IPS-18a (cell line): Measurements from ENCODE around the gene NDUFV3.
"Not testable (repeated sequence)": the region's sequence is repeated elsewhere in the genome, so short reads cannot be mapped to it uniquely, and the experiment has no call there.

Experiments used
- H3K27ac ChIP-seq: one replicate; pipeline ENCODE4 v1.5.1; 2013; ENCODE audit warnings: low read length
- H3K27me3 ChIP-seq: one replicate; pipeline ENCODE4 v1.6.1; 2013; ENCODE audit warnings: mild to moderate bottlenecking, low read length; ENCODE audit not compliant: control insufficient read depth, insufficient read depth
- H3K36me3 ChIP-seq: one replicate; pipeline ENCODE4 v1.6.1; 2013; ENCODE audit warnings: low read depth, low read length; ENCODE audit not compliant: control insufficient read depth
- H3K4me1 ChIP-seq: one replicate; pipeline ENCODE4 v1.6.1; 2013; ENCODE audit warnings: low read depth, low read length; ENCODE audit not compliant: control insufficient read depth
- H3K4me3 ChIP-seq: one replicate; pipeline ENCODE4 v1.5.1; 2013; ENCODE audit warnings: low read length
- H3K9ac ChIP-seq: one replicate; pipeline ENCODE4 v1.6.1; 2013; ENCODE audit warnings: mild to moderate bottlenecking, low read length, moderate library complexity
- H3K9me3 ChIP-seq: one replicate; pipeline ENCODE4 v1.6.1; 2013; ENCODE audit warnings: low read depth, low read length; ENCODE audit not compliant: control insufficient read depth

Gene NDUFV3

GRCh38 chr21:42911920-42912319 is 18.8 kb downstream of the NDUFV3 start:
- not testable (repeated sequence) for H3K9me3 ChIP-seq, H3K4me3 ChIP-seq, H3K9ac ChIP-seq, H3K27ac ChIP-seq, H3K4me1 ChIP-seq, H3K27me3 ChIP-seq
- H3K36me3 ChIP-seq: peaks cover 23% of the 10 kb centered on the region

- Histone ChIP-seq H3K36me3 (peaks cover 20% of the 10 kb centered on the region), H3K27me3 (no peaks in the 10 kb centered on the region), H3K4me3 (no peak overlapping the region), H3K9me3 (no peaks in the 10 kb centered on the region), H3K4me1 (no peaks in the 10 kb centered on the region), H3K27ac (no peak overlapping the region), H3K9ac (no peak overlapping the region)
Measured at GRCh38 chr21:42913476-42913875, 20.4 kb downstream of the NDUFV3 start.

DNA sequence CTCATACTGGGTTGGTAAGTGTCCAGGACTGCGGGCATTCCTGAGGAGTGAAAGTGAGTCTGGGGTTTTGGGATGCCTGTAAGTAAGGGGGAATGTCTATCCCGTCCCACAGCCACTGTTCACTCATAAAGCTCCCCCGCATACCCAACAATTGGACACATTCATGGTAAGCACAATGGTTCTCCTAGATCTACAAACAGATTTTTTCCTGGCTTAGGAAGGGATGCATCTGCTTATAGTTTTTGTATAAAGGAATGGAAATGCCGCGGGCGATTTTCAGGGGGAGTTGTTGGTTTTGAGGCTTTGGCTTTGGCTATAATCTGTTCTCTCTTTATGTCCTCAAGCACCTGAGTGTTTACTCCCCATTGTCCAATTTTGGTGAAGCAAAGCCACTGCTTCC is 25.2 kb downstream of the NDUFV3 start:
- H3K27me3 ChIP-seq: no peaks in the 10 kb centered on the region
- no peaks in the 10 kb centered on the region for H3K36me3 ChIP-seq
- no peaks in the 10 kb centered on the region for H3K9me3 ChIP-seq
- no peak overlapping the region for H3K9ac ChIP-seq
- H3K27ac ChIP-seq: no peak overlapping the region
- H3K4me3 ChIP-seq: no peak overlapping the region
- no peaks in the 10 kb centered on the region for H3K4me1 ChIP-seq

DNA sequence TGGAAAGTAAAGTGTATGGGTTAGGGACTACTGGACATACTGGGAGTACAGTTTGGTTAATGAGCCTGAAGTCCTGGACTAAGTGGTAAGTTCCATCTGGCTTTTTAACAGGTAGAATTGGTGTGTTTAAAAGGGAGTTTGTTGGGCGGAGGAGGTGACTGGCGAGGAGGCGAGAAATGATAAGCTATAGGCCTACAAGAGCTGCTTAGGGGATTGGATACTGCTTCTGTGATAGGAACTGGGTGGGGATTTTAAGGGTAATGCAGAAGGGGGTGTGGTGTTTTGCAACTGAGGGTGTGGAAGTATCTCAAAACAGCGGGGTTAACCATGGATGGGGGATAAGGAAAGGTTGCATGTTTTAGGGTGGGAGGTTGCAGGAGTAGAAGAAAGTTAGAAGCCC is 28.8 kb downstream of the NDUFV3 start:
- peaks cover 11% of the 10 kb centered on the region for H3K4me1 ChIP-seq
- no peaks in the 10 kb centered on the region for H3K27me3 ChIP-seq
- H3K4me3 ChIP-seq: no peak overlapping the region
- H3K9me3 ChIP-seq: no peaks in the 10 kb centered on the region
- no peaks in the 10 kb centered on the region for H3K36me3 ChIP-seq
- H3K9ac ChIP-seq: no peak overlapping the region
- H3K27ac ChIP-seq: no peak overlapping the region

- Histone ChIP-seq H3K4me3 (no peak overlapping the region), H3K27ac (no peak overlapping the region), H3K9me3 (no peaks in the 10 kb centered on the region), H3K4me1 (peaks cover 15% of the 10 kb centered on the region), H3K36me3 (no peaks in the 10 kb centered on the region), H3K9ac (no peak overlapping the region), H3K27me3 (no peaks in the 10 kb centered on the region)
Measured at GRCh38 chr21:42922918-42923317, 29.8 kb downstream of the NDUFV3 start.

- H3K9ac ChIP-seq: peak overlapping the region; percentile 55
- no peak overlapping the region for H3K4me3 ChIP-seq
- peaks cover 15% of the 10 kb centered on the region for H3K4me1 ChIP-seq
- H3K36me3 ChIP-seq: no peaks in the 10 kb centered on the region
- H3K27me3 ChIP-seq: no peaks in the 10 kb centered on the region
- H3K9me3 ChIP-seq: no peaks in the 10 kb centered on the region
- peak overlapping the region; percentile 65 for H3K27ac ChIP-seq
Measured at GRCh38 chr21:42923553-42924432, 30.7 kb downstream of the NDUFV3 start.

DNA sequence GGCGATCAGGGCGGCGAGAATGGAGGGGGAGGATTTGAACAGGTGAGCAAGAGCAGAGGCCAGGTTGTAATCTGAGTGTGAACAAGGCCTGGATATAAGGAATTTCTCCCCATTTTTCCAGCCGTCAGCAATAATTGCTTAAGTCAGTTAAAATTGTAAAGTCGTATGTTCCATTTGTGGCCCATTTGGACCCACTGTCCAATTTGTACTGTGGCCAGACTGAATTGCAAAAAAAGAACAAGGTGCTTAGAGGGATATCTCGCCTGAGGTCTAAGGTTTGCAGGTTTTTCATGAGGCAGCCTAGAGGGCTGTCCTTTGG is 31.3 kb downstream of the NDUFV3 start:
- Histone ChIP-seq H3K27ac (peak overlapping the region; percentile 65), H3K4me3 (no peak overlapping the region)

GRCh38 chr21:42925114-42925926 is 32.2 kb downstream of the NDUFV3 start, which contains the start of gene ERVH48-1:
TSS of gene ERVH48-1 (minus strand) at chr21:42925630. CDS start at chr21:42919006, 6,624 bp downstream.
- H3K27ac ChIP-seq: peak within 1 kb of the TSS; percentile 65
- H3K36me3 ChIP-seq: no peaks in the 10 kb centered on the region
- H3K9me3 ChIP-seq: no peaks in the 10 kb centered on the region
- H3K4me3 ChIP-seq: no peak within 1 kb of the TSS
- peak within 1 kb of the TSS; percentile 55 for H3K9ac ChIP-seq
- H3K4me1 ChIP-seq: peaks cover 15% of the 10 kb centered on the region
- no peaks in the 10 kb centered on the region for H3K27me3 ChIP-seq

More for the DNA sequence above, 31.3 kb downstream of the NDUFV3 start:
- H3K27me3 ChIP-seq: no peaks in the 10 kb centered on the region
- no peaks in the 10 kb centered on the region for H3K36me3 ChIP-seq
- H3K9ac ChIP-seq: peak overlapping the region; percentile 55
- no peaks in the 10 kb centered on the region for H3K9me3 ChIP-seq
- H3K4me1 ChIP-seq: peaks cover 15% of the 10 kb centered on the region

GRCh38 chr21:42927474-42928200 is 34.5 kb downstream of the NDUFV3 start:
- H3K27ac ChIP-seq, H3K4me3 ChIP-seq, H3K27me3 ChIP-seq, H3K36me3 ChIP-seq, H3K9ac ChIP-seq, H3K9me3 ChIP-seq: not testable (repeated sequence)
- peaks cover 21% of the 10 kb centered on the region for H3K4me1 ChIP-seq

- no peak overlapping the region for H3K27ac ChIP-seq
- no peaks in the 10 kb centered on the region for H3K27me3 ChIP-seq
- H3K9me3 ChIP-seq: no peaks in the 10 kb centered on the region
- H3K36me3 ChIP-seq: no peaks in the 10 kb centered on the region
- no peak overlapping the region for H3K4me3 ChIP-seq
- peaks cover 10% of the 10 kb centered on the region for H3K4me1 ChIP-seq
- no peak overlapping the region for H3K9ac ChIP-seq
Measured at GRCh38 chr21:42929969-42930368, 36.9 kb downstream of the NDUFV3 start.

DNA sequence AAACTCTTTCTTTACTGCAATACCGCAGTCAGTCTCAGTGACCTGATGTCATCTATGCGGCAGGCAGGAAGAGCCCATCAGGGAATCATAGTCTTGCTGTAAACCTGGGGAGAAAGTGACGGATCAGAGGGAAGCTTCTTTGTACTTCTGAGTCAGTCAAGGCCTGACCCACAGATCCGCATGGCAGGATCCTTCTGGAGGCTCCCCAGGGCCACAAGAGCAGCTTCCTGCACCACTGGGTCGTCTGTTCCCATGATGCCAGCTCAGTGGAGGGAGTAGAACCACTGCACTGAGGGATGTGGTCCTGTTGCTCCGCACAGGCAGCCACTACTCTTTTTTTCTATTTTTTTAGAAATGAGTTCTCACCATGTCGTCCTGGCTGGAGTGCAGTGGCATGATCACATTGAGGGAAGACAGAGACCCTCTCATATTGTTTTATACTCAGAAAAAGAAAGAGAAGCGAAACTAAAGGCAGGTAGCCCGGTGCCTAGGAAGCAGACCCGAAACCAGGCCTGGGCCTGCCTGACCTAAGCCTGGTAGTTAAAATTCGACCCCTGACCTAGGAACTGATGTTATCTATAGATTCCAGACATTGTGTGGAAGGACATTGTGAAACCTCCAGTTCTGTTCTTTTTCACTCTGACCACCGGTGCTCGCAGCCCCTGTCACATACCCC is 38.6 kb downstream of the NDUFV3 start:
- Histone ChIP-seq H3K27ac (no peak overlapping the region), H3K27me3 (no peaks in the 10 kb centered on the region), H3K9me3 (no peaks in the 10 kb centered on the region), H3K4me1 (peaks cover 17% of the 10 kb centered on the region), H3K36me3 (no peaks in the 10 kb centered on the region), H3K9ac (no peak overlapping the region), H3K4me3 (no peak overlapping the region)
